Measurements from ENCODE around the gene SLC31A1.

- TF ChIP-seq POLR2A (IDR thresholded peaks at IDR 0.05) = no peak
- no peak for TF ChIP-seq CTCF (IDR thresholded peaks at IDR 0.05)
- TF ChIP-seq POLR2AphosphoS5 (IDR thresholded peaks at IDR 0.05) = no peak
Observed at GRCh38 chr9:113228130-113228665, 6.9 kb downstream of the SLC31A1 start.
